Ectodermal cell (in vitro differentiated cells): ENCODE measurements around the gene SLC38A5.

Source experiments
- H3K27ac ChIP-seq: 2 replicates; pipeline ENCODE4 v1.7.0; 2013; ENCODE audit warnings: mild to moderate bottlenecking, low read depth, low read length; ENCODE audit not compliant: insufficient read depth, poor library complexity, severe bottlenecking
- H3K27me3 ChIP-seq: 2 replicates; pipeline ENCODE4 v1.7.0; 2013; ENCODE audit warnings: mild to moderate bottlenecking, low read length; ENCODE audit not compliant: insufficient read depth, control insufficient read depth, poor library complexity, severe bottlenecking
- H3K36me3 ChIP-seq: one replicate; pipeline ENCODE4 v1.7.0; 2013; ENCODE audit warnings: low read length; ENCODE audit not compliant: control insufficient read depth, insufficient read depth
- H3K4me1 ChIP-seq: one replicate; pipeline ENCODE4 v1.7.0; 2013; ENCODE audit warnings: low read length; ENCODE audit not compliant: control insufficient read depth, insufficient read depth
- H3K4me3 ChIP-seq: 2 replicates; pipeline ENCODE4 v1.7.0; 2013; ENCODE audit warnings: low read depth, low read length, control low read depth; ENCODE audit not compliant: insufficient read depth
- H3K9me3 ChIP-seq: 2 replicates; pipeline ENCODE4 v1.7.0; 2013; ENCODE audit warnings: mild to moderate bottlenecking, low read length, moderate library complexity; ENCODE audit not compliant: control insufficient read depth
- WGBS, 2 experiments: methylation state at CpG; one replicate each; pipeline ENCODE4 v1.1.7; 2013; ENCODE audit warnings: missing lambda C conversion rate in 2 of 2; 5-methylcytosine and 5-hydroxymethylcytosine counted together

The SLC38A5 gene

GRCh38 chrX:48509619-48510018, 39.6 kb upstream of the SLC38A5 start:
- no peak overlapping the region for H3K27ac ChIP-seq
- H3K4me1 ChIP-seq: no peaks in the 10 kb centered on the region
- H3K9me3 ChIP-seq: no peaks in the 10 kb centered on the region
- H3K4me3 ChIP-seq: peak overlapping the region; percentile 68
- WGBS, 2 experiments: 67 to 74% methylated on average over 11 of the region's 11 CpGs
- no peaks in the 10 kb centered on the region for H3K27me3 ChIP-seq
- H3K36me3 ChIP-seq: no peaks in the 10 kb centered on the region

GRCh38 chrX:48509245-48509590, 39.2 kb upstream of the SLC38A5 start:
- 4% methylated on average over 16 of the region's 16 CpGs for WGBS, 2 experiments
- Histone ChIP-seq H3K9me3 (no peaks in the 10 kb centered on the region), H3K36me3 (no peaks in the 10 kb centered on the region), H3K4me1 (no peaks in the 10 kb centered on the region), H3K27me3 (no peaks in the 10 kb centered on the region), H3K4me3 (peak overlapping the region; percentile 68), H3K27ac (no peak overlapping the region)

GRCh38 chrX:48508400-48509244, 38.6 kb upstream of the SLC38A5 start, which contains the start of gene PORCN:
PORCN (plus strand) TSS chrX:48508992; CDS start chrX:48509821, 829 bp downstream.
- WGBS, 2 experiments: 0% methylated on average over 64 to 65 of the region's 65 CpGs
- no peaks in the 10 kb centered on the region for H3K27me3 ChIP-seq
- peak within 1 kb of the TSS; percentile 68 for H3K4me3 ChIP-seq
- no peaks in the 10 kb centered on the region for H3K36me3 ChIP-seq
- no peaks in the 10 kb centered on the region for H3K9me3 ChIP-seq
- no peaks in the 10 kb centered on the region for H3K4me1 ChIP-seq
- no peak within 1 kb of the TSS for H3K27ac ChIP-seq

GRCh38 chrX:48507246-48507645, 37.2 kb upstream of the SLC38A5 start:
- H3K9me3 ChIP-seq: no peaks in the 10 kb centered on the region
- no peak overlapping the region for H3K27ac ChIP-seq
- H3K27me3 ChIP-seq: no peaks in the 10 kb centered on the region
- H3K36me3 ChIP-seq: no peaks in the 10 kb centered on the region
- H3K4me3 ChIP-seq: no peak overlapping the region
- WGBS, 2 experiments: 77 to 80% methylated on average over 4 to 5 of the region's 5 CpGs
- no peaks in the 10 kb centered on the region for H3K4me1 ChIP-seq

- Histone ChIP-seq H3K27ac (no peak overlapping the region), H3K4me1 (no peaks in the 10 kb centered on the region), H3K36me3 (no peaks in the 10 kb centered on the region), H3K9me3 (no peaks in the 10 kb centered on the region), H3K4me3 (no peak overlapping the region), H3K27me3 (no peaks in the 10 kb centered on the region)
- 89 to 93% methylated on average over 4 to 5 of the region's 5 CpGs for WGBS, 2 experiments
These were observed 35.4 kb upstream of the SLC38A5 start for GRCh38 chrX:48505481-48505880.

- Histone ChIP-seq H3K4me1 (no peaks in the 10 kb centered on the region), H3K36me3 (no peaks in the 10 kb centered on the region), H3K4me3 (no peak overlapping the region), H3K27me3 (no peaks in the 10 kb centered on the region), H3K27ac (no peak overlapping the region), H3K9me3 (no peaks in the 10 kb centered on the region)
- 92 to 94% methylated on average over 6 to 7 of the region's 7 CpGs for WGBS, 2 experiments
These were observed 34.2 kb upstream of the SLC38A5 start for GRCh38 chrX:48504261-48504660.

GRCh38 chrX:48498374-48498809, 28.3 kb upstream of the SLC38A5 start:
- no peaks in the 10 kb centered on the region for H3K4me1 ChIP-seq
- H3K27ac ChIP-seq: no peak overlapping the region
- no peaks in the 10 kb centered on the region for H3K9me3 ChIP-seq
- no peak overlapping the region for H3K4me3 ChIP-seq
- WGBS, 2 experiments: 71 to 72% methylated on average over 6 of the region's 6 CpGs
- no peaks in the 10 kb centered on the region for H3K27me3 ChIP-seq
- H3K36me3 ChIP-seq: no peaks in the 10 kb centered on the region

GRCh38 chrX:48497871-48498270, 27.8 kb upstream of the SLC38A5 start:
- H3K36me3 ChIP-seq: no peaks in the 10 kb centered on the region
- no peak overlapping the region for H3K27ac ChIP-seq
- H3K27me3 ChIP-seq: no peaks in the 10 kb centered on the region
- WGBS, 2 experiments: 88 to 92% methylated on average over 5 of the region's 5 CpGs
- no peaks in the 10 kb centered on the region for H3K4me1 ChIP-seq
- H3K4me3 ChIP-seq: no peak overlapping the region
- H3K9me3 ChIP-seq: no peaks in the 10 kb centered on the region

- H3K4me1 ChIP-seq: no peaks in the 10 kb centered on the region
- H3K36me3 ChIP-seq: no peaks in the 10 kb centered on the region
- no peak overlapping the region for H3K27ac ChIP-seq
- H3K27me3 ChIP-seq: no peaks in the 10 kb centered on the region
- WGBS, 2 experiments: 83 to 94% methylated on average over 4 of the region's 4 CpGs
- no peak overlapping the region for H3K4me3 ChIP-seq
- no peaks in the 10 kb centered on the region for H3K9me3 ChIP-seq
These were observed 26.6 kb upstream of the SLC38A5 start for GRCh38 chrX:48496660-48497059.

GRCh38 chrX:48493890-48494364, 23.9 kb upstream of the SLC38A5 start:
- Histone ChIP-seq H3K27me3 (no peaks in the 10 kb centered on the region), H3K36me3 (no peaks in the 10 kb centered on the region), H3K9me3 (no peaks in the 10 kb centered on the region), H3K4me1 (no peaks in the 10 kb centered on the region), H3K27ac (no peak overlapping the region), H3K4me3 (no peak overlapping the region)
- WGBS, 2 experiments: 53% methylated on average over 10 of the region's 10 CpGs
